ENCODE results near the gene C19orf25.

Gene C19orf25

GRCh38 chr19:1489463-1490310, 10.7 kb upstream of the C19orf25 start:
- peak overlapping the region; percentile 58 for H3K4me3 ChIP-seq (ENCODE audit: insufficient read depth, low read depth, low read length, poor library complexity, severe bottlenecking)
- H3K27ac ChIP-seq (ENCODE audit: insufficient read depth, low read length, poor library complexity, severe bottlenecking) = peak overlapping the region; percentile 41
- no peak for DNase-seq
- no peaks in the 10 kb centered on the region for H3K36me3 ChIP-seq (ENCODE audit: control insufficient read depth, insufficient read depth, low read length)
- H3K4me1 ChIP-seq (ENCODE audit: control insufficient read depth, insufficient read depth, low read length, poor library complexity, severe bottlenecking) = peaks cover 18% of the 10 kb centered on the region
- no peaks in the 10 kb centered on the region for H3K27me3 ChIP-seq (replicated peaks; ENCODE audit: control insufficient read depth, insufficient read depth, low read length, poor library complexity, severe bottlenecking)
- no peaks in the 10 kb centered on the region for H3K9me3 ChIP-seq (ENCODE audit: control insufficient read depth, low read length)

DNA sequence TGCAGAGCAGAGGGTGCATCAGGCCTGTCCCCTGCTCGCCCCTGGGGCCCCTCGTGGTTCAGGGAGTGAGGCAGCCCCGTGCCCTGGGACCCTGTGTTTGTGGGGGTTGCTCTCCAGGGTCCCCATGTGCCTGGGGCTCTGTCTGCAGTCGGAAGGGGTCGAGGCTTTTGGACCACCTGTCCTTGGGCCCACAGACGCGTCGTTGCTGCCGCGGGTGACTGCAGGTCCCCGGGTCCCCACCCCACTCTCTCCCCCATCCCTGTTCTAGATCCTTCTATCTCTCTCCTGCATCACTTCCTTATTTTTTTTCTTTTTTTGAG, 9.2 kb upstream of the C19orf25 start:
- no peaks in the 10 kb centered on the region for H3K9me3 ChIP-seq (ENCODE audit: control insufficient read depth, low read length)
- no peaks in the 10 kb centered on the region for H3K27me3 ChIP-seq (replicated peaks; ENCODE audit: control insufficient read depth, insufficient read depth, low read length, poor library complexity, severe bottlenecking)
- H3K4me1 ChIP-seq (ENCODE audit: control insufficient read depth, insufficient read depth, low read length, poor library complexity, severe bottlenecking) = peaks cover 18% of the 10 kb centered on the region
- DNase-seq = no peak
- H3K36me3 ChIP-seq (ENCODE audit: control insufficient read depth, insufficient read depth, low read length) = no peaks in the 10 kb centered on the region
- H3K27ac ChIP-seq (ENCODE audit: insufficient read depth, low read length, poor library complexity, severe bottlenecking) = no peak overlapping the region
- no peak overlapping the region for H3K4me3 ChIP-seq (ENCODE audit: insufficient read depth, low read depth, low read length, poor library complexity, severe bottlenecking)

DNA sequence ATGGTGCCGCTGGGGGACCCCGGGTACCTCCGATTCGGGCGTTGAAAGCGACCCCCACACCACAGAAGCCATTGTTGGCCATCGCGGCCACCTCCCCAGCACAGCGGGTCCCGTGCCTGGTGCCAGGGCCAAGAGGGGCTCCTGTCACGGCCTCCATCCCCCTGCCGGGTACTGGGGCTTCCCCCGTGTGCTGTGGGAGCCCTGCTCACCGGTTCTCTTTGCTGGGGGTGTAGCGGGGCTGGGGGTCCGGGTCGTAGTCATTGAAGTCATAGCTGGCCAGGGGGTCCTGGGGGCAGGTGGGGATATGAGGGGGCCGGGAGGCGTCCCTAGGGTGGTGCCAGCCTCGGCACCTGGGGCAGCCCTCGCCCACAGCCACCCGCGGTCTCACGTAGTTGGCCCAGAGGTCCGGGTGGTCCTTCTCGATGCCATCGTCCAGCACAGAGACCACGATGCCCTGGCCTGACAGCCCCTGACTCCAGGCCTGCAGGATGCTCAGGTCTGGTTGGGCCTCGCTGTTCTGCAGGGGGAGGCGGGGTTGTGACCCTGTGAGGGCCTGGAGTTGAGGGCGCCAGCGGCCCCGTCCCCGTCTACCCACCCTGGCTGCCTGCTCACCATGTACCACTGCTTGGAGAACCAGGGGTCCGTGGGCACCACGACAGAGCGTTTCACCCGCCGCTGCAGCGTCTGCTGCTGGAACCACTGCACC, 8.7 kb upstream of the C19orf25 start:
- no peak overlapping the region for H3K27ac ChIP-seq (ENCODE audit: insufficient read depth, low read length, poor library complexity, severe bottlenecking)
- DNase-seq = no peak
- no peaks in the 10 kb centered on the region for H3K9me3 ChIP-seq (ENCODE audit: control insufficient read depth, low read length)
- no peak overlapping the region for H3K4me3 ChIP-seq (ENCODE audit: insufficient read depth, low read depth, low read length, poor library complexity, severe bottlenecking)
- no peaks in the 10 kb centered on the region for H3K36me3 ChIP-seq (ENCODE audit: control insufficient read depth, insufficient read depth, low read length)
- H3K4me1 ChIP-seq (ENCODE audit: control insufficient read depth, insufficient read depth, low read length, poor library complexity, severe bottlenecking) = peaks cover 18% of the 10 kb centered on the region
- no peaks in the 10 kb centered on the region for H3K27me3 ChIP-seq (replicated peaks; ENCODE audit: control insufficient read depth, insufficient read depth, low read length, poor library complexity, severe bottlenecking)

DNA sequence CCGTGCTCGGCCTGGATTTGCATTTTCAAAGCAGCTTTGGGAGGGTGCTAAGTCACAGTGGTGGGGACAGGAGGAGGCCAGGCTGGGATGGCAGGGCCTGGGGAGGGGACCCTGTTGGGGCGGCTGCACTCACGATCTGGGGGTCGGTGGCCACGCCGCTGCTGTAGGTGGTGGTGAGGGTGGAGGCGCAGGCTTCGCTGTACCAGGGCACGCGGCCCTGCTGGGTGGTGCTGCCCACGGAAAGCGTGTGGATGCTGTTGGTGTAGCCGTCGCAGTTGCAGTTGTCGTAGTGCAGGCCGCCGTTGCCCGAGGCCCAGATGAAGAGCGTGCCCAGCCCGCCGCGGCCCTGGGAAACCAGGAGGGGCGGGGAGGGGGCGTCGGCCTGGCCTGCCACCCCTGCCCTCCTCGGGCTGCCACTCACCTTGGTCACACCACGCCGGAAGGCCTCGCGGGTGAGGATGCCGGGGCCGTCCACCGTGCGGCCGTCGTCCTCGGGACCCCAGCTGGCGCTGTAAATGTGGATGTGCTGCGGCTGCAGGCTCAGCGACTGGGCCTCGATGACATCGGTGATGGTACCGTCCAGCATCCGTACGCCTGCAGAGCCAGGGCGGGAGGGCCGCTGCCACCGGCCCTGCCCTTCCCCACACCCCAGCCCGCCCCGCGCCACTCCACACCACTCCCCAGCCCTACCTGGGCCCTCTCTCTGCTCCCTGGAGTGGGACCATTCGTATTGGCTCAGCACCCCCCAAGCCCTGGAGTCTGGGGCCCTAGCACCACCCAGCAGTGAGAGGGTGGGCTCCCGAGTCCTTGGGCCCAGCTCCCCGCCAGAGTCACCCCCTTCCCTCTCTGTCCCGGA, 7.9 kb upstream of the C19orf25 start:
- DNase-seq = no peak
- no peaks in the 10 kb centered on the region for H3K27me3 ChIP-seq (replicated peaks; ENCODE audit: control insufficient read depth, insufficient read depth, low read length, poor library complexity, severe bottlenecking)
- no peak overlapping the region for H3K4me3 ChIP-seq (ENCODE audit: insufficient read depth, low read depth, low read length, poor library complexity, severe bottlenecking)
- H3K9me3 ChIP-seq (ENCODE audit: control insufficient read depth, low read length) = no peaks in the 10 kb centered on the region
- no peak overlapping the region for H3K27ac ChIP-seq (ENCODE audit: insufficient read depth, low read length, poor library complexity, severe bottlenecking)
- H3K4me1 ChIP-seq (ENCODE audit: control insufficient read depth, insufficient read depth, low read length, poor library complexity, severe bottlenecking) = peaks cover 18% of the 10 kb centered on the region
- H3K36me3 ChIP-seq (ENCODE audit: control insufficient read depth, insufficient read depth, low read length) = no peaks in the 10 kb centered on the region

DNA sequence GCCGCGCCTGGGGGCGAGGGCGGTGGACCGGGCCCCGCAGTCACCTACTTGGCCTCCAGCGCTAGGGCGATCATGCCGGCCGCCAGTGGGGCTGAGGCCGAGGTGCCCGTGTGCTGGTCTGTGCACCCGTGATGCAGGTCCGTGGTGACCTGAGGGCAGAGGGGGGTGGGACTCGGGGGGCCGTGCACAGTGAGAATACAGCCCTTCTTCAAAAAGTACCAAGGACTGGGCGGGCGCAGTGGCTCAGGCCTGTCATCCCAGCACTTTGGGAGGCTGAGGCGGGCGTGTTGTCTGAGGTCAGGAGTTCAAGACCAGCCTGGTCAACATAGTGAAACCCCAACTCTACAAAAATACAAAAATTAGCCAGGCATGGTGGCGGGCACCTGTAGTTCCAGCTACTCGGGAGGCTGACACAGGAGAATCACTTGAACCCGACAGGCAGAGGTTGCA, 5.0 kb upstream of the C19orf25 start:
- H3K36me3 ChIP-seq (ENCODE audit: control insufficient read depth, insufficient read depth, low read length) = no peaks in the 10 kb centered on the region
- DNase-seq = no peak
- peaks cover 7% of the 10 kb centered on the region for H3K4me1 ChIP-seq (ENCODE audit: control insufficient read depth, insufficient read depth, low read length, poor library complexity, severe bottlenecking)
- no peak overlapping the region for H3K27ac ChIP-seq (ENCODE audit: insufficient read depth, low read length, poor library complexity, severe bottlenecking)
- H3K27me3 ChIP-seq (replicated peaks; ENCODE audit: control insufficient read depth, insufficient read depth, low read length, poor library complexity, severe bottlenecking) = no peaks in the 10 kb centered on the region
- H3K4me3 ChIP-seq (ENCODE audit: insufficient read depth, low read depth, low read length, poor library complexity, severe bottlenecking) = no peak overlapping the region
- H3K9me3 ChIP-seq (ENCODE audit: control insufficient read depth, low read length) = no peaks in the 10 kb centered on the region

DNA sequence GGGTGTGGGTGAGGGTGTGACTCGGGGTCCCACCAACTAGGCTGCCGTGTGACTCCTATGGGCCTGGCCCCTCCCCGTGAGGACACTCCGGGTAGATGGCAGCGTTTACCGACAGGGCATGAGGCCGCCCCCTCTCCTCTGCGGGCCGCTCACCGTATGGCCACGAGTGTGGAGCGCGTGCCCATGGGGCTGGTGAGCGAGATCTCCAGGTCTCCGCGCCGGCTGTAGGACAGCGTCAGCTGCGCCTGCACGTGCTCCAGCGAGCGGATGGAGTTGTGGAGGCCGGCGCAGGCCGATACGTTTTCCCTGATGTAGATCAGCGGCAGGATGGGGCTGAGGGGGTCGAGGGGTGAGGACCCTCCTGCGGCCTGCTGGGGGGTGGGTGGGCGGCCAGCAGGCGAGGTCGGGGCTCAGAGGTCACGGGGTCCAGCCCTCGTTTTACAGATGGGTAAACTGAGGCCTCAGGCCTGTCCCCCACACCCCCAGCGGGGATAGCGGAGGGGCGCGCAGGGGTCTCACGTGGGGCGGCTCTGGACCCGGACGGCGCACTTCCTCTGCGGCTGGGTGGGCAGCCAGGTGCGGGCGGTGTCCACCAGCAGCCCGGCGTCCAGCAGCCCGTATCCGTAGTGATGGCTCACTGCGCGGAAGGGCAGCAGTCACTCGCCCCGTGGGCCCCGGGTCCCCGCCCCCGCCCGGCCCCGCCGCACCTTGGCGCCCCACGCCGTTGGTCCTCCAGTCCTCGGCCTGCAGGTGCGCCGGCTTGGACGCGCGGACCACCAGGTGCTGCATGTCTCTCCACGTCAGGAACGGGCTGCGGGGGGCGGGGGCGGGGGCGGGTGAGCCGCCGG, 4.3 kb upstream of the C19orf25 start:
- peaks cover 9% of the 10 kb centered on the region for H3K4me1 ChIP-seq (ENCODE audit: control insufficient read depth, insufficient read depth, low read length, poor library complexity, severe bottlenecking)
- H3K36me3 ChIP-seq (ENCODE audit: control insufficient read depth, insufficient read depth, low read length) = no peaks in the 10 kb centered on the region
- H3K27me3 ChIP-seq (replicated peaks; ENCODE audit: control insufficient read depth, insufficient read depth, low read length, poor library complexity, severe bottlenecking) = no peaks in the 10 kb centered on the region
- DNase-seq = no peak
- H3K27ac ChIP-seq (ENCODE audit: insufficient read depth, low read length, poor library complexity, severe bottlenecking) = no peak overlapping the region
- no peaks in the 10 kb centered on the region for H3K9me3 ChIP-seq (ENCODE audit: control insufficient read depth, low read length)
- no peak overlapping the region for H3K4me3 ChIP-seq (ENCODE audit: insufficient read depth, low read depth, low read length, poor library complexity, severe bottlenecking)

GRCh38 chr19:1482361-1483130, 3.5 kb upstream of the C19orf25 start:
- no peak for DNase-seq
- Histone ChIP-seq H3K4me3 (ENCODE audit: insufficient read depth, low read depth, low read length, poor library complexity, severe bottlenecking) (no peak overlapping the region), H3K27ac (ENCODE audit: insufficient read depth, low read length, poor library complexity, severe bottlenecking) (no peak overlapping the region), H3K36me3 (ENCODE audit: control insufficient read depth, insufficient read depth, low read length) (no peaks in the 10 kb centered on the region), H3K4me1 (ENCODE audit: control insufficient read depth, insufficient read depth, low read length, poor library complexity, severe bottlenecking) (peaks cover 10% of the 10 kb centered on the region), H3K27me3 (replicated peaks; ENCODE audit: control insufficient read depth, insufficient read depth, low read length, poor library complexity, severe bottlenecking) (no peaks in the 10 kb centered on the region), H3K9me3 (ENCODE audit: control insufficient read depth, low read length) (no peaks in the 10 kb centered on the region)

DNA sequence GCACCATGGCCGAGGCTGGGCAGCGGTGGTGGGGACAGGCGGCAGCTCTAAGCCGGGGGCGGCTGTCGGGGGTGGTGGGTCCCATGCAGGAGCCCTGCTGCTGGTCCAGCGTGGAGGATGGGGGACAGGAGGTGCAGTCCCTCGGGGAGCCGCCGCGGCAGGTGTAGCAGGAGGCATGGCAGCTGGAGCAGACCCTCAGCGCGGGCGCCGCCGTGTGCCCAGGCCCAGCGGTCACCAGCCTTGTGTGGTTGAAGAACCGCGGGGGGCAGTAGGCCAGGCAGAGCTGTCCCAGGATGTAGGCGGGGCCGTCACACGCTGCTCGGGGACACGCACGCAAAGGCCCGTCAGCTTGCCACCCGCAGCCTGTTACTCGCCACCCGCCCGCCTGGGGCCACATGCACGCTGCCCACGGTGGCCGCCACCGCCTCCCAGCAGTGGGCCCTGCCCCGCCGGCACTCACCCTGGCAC, 2.9 kb upstream of the C19orf25 start:
- Histone ChIP-seq H3K9me3 (ENCODE audit: control insufficient read depth, low read length) (no peaks in the 10 kb centered on the region), H3K4me3 (ENCODE audit: insufficient read depth, low read depth, low read length, poor library complexity, severe bottlenecking) (no peak overlapping the region), H3K4me1 (ENCODE audit: control insufficient read depth, insufficient read depth, low read length, poor library complexity, severe bottlenecking) (peaks cover 14% of the 10 kb centered on the region), H3K27ac (ENCODE audit: insufficient read depth, low read length, poor library complexity, severe bottlenecking) (no peak overlapping the region), H3K36me3 (ENCODE audit: control insufficient read depth, insufficient read depth, low read length) (no peaks in the 10 kb centered on the region), H3K27me3 (replicated peaks; ENCODE audit: control insufficient read depth, insufficient read depth, low read length, poor library complexity, severe bottlenecking) (no peaks in the 10 kb centered on the region)
- DNase-seq = no peak
